Ovary (tissue), 9 donors: ENCODE data around the gene SVIL. TPM values are rescaled to one million over a fixed set of nuclear protein-coding genes. Genes with fewer than 3 reads are reported as not detected.

Experiments
- DNase-seq, 5 donors: peaks; one replicate each; pipeline ENCODE4 v3.0.0-alpha.2; 2019 to 2020
- H3K27ac ChIP-seq, 2 donors: fragments of 200-600 bp; one replicate each; pipeline versions ENCODE4 v1.5.1 to v1.8.0; 2019 to 2022
- H3K27me3 ChIP-seq: fragments of 200-600 bp; one replicate; pipeline ENCODE4 v1.8.0; 2022
- H3K36me3 ChIP-seq: fragments of 200-600 bp; sonication (generic); one replicate; pipeline ENCODE4 v1.5.1; 2019
- H3K4me1 ChIP-seq: one replicate; pipeline ENCODE4 v1.8.1; 2013; ENCODE audit warnings: mild to moderate bottlenecking, moderate library complexity; ENCODE audit not compliant: insufficient read depth
- H3K4me3 ChIP-seq: fragments of 200-600 bp; sonication (generic); one replicate; pipeline ENCODE4 v1.5.1; 2017
- H3K9me3 ChIP-seq, 2 donors: fragments of 200-600 bp in 1 of 2; sonication (generic) in 1 of 2; one replicate each; pipeline versions ENCODE4 v1.5.1 to v1.8.1; 2013 to 2019; ENCODE audit warnings: mild to moderate bottlenecking in 1 of 2, moderate library complexity in 1 of 2
- EP300 ChIP-seq: sonication (generic); formaldehyde crosslinking; IDR thresholded peaks from one replicate; pipeline ENCODE4 v1.6.1; 2017; ENCODE audit warnings: antibody characterized with exemption
- POLR2A ChIP-seq: fragments of 450-650 bp; IDR thresholded peaks from one replicate; pipeline ENCODE4 v1.6.1; 2017; ENCODE audit warnings: antibody characterized with exemption, mild to moderate bottlenecking, moderate library complexity
- WGBS, 3 donors: extraction: QIAGEN DNeasy Blood & Tissue Kit in 1 of 3; methylation state at CpG; one replicate each; pipeline versions ENCODE4 v1.1.5 to v1.1.7; 2013 to 2017; 5-methylcytosine and 5-hydroxymethylcytosine counted together
- intact Hi-C, 4 donors: fragments of 100-400 bp; cut with DNase I; formaldehyde crosslinking; loops; one replicate each; pipeline versions ENCODE4 v1.11.0 to v1.15.1; 2022 to 2023
- polyA plus RNA-seq, 2 donors: library from polyadenylated mRNA; stranded (reverse); fragments of 200-250 nt in 1 of 2; fragments of 350-450 nt in 1 of 2; fragmentation: Illumina TruSeq in 1 of 2; extraction: RNeasy Lipid Tissue Mini Kit (QIAGEN cat#74804) in 1 of 2; gene quantifications; one replicate each; pipeline ENCODE4 v1.2.3, GENCODE V29; 2013 to 2014
- total RNA-seq, 7 donors: library from RNA; depleted of rRNA in 2 of 7; stranded (reverse); fragments of >200 nt in 2 of 7; fragmentation: NEBNext Ultra II Directional in 3 of 7; extraction: Animal tissue kit (Norgen Biotek cat#: 25700) in 3 of 7; gene quantifications; one replicate each; pipeline versions ENCODE4 v1.1.0 to v1.2.4, GENCODE V29; 2016 to 2023
- TF ChIP-seq, protein P1 (sequence below), 3 donors: fragments of 450-650 bp in 2 of 3; fragments of 200-600 bp in 1 of 3; IDR thresholded peaks; one replicate each; pipeline versions ENCODE4 v1.5.1 to v1.8.0; 2016 to 2022; ENCODE audit warnings: antibody characterized with exemption in 3 of 3, mild to moderate bottlenecking in 1 of 3
- donor health status: DM: no; HTN: no; CAD: no; lungs with moderate emphysema.
- donor health status: DM: no; HTN: no; CAD: no.
- donor health status: Bipolar disorder and iron deficiency.
- donor health status: DM: yes; HTN: yes; CAD: no.
- donor health status: DM: no; HTN: no; CAD: no.
- donor health status: DM: yes; HTN: yes; CAD: no.

SVIL gene
- total and polyA plus RNA-seq, 9 donors = 49.9 to 225 (median 139) TPM

DNA sequence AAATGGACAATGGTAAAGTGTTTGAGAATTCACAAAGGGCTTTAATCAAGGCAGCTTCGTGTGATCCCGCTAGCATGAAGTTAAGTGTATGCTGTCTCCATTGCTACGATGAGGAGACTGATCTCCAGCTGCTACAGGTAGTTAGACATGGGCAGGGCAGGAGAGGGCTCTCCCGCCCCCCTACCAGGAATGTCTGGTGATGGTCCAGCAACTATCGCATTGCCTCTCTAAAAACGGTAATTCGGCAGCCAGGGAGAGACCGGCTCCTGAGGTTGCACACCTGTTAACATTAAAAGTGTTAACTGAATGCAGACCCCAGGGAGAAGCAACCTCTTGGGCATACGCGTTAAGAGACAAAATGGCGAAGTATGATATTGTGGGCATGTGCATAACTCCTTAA is 37.9 kb downstream of the SVIL start:
- no peaks in the 10 kb centered on the region for H3K27me3 ChIP-seq
- DNase-seq = peak in 2 of 5 donors; percentile 12 to 13
- peak overlapping the region; percentile 63 to 85 for H3K27ac ChIP-seq
- WGBS, 3 donors = 85 to 90% (median 87%) methylated on average over 11 of the region's 11 CpGs
- TF ChIP-seq, protein P1, sequence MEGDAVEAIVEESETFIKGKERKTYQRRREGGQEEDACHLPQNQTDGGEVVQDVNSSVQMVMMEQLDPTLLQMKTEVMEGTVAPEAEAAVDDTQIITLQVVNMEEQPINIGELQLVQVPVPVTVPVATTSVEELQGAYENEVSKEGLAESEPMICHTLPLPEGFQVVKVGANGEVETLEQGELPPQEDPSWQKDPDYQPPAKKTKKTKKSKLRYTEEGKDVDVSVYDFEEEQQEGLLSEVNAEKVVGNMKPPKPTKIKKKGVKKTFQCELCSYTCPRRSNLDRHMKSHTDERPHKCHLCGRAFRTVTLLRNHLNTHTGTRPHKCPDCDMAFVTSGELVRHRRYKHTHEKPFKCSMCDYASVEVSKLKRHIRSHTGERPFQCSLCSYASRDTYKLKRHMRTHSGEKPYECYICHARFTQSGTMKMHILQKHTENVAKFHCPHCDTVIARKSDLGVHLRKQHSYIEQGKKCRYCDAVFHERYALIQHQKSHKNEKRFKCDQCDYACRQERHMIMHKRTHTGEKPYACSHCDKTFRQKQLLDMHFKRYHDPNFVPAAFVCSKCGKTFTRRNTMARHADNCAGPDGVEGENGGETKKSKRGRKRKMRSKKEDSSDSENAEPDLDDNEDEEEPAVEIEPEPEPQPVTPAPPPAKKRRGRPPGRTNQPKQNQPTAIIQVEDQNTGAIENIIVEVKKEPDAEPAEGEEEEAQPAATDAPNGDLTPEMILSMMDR (IDR thresholded peaks at IDR 0.05) = no peak
- TF ChIP-seq EP300 = no peak
- TF ChIP-seq POLR2A = no peak
- no peaks in the 10 kb centered on the region for H3K9me3 ChIP-seq
- H3K36me3 ChIP-seq = no peaks in the 10 kb centered on the region
- H3K4me3 ChIP-seq = no peak overlapping the region
- peaks cover 35% of the 10 kb centered on the region for H3K4me1 ChIP-seq
- intact Hi-C loops = loop anchor here in 1 of 4 donors (10.0 kb wide), 1 partner anchor 138 kb away; no protein-coding TSS in a partner anchor

DNA sequence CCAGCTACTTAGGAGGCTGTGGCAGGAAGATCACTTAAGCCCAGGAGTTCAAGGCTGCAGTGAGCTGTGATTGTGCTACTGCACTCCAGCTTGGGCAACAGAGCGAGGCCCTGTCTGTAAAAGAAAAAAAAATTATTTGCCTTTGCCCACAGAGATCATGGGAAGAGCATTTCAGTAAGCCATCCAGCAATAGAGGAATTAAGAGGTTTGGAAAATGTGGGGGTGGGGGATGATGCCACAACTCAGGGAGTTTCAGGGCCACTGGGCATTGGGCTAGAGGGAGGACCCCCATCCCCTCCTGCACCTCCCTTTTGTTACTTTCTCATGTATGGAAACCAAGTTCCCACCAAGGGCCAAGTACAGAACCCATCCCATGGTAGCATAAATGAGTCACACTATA is 38.4 kb downstream of the SVIL start:
- peaks cover 33% of the 10 kb centered on the region for H3K4me1 ChIP-seq
- TF ChIP-seq POLR2A = no peak
- TF ChIP-seq, protein P1 (IDR thresholded peaks at IDR 0.05) = no peak
- TF ChIP-seq EP300 = no peak
- intact Hi-C loops = loop anchor here in 1 of 4 donors (10.0 kb wide), 1 partner anchor 138 kb away; no protein-coding TSS in a partner anchor
- H3K27me3 ChIP-seq = no peaks in the 10 kb centered on the region
- peak overlapping the region in 1 of 2 donors; percentile 85 for H3K27ac ChIP-seq
- no peaks in the 10 kb centered on the region for H3K9me3 ChIP-seq
- H3K36me3 ChIP-seq = no peaks in the 10 kb centered on the region
- 94 to 100% (median 95%) methylated on average over 1 of the region's 1 CpG for WGBS, 3 donors
- no peak overlapping the region for H3K4me3 ChIP-seq
- peak in 1 of 5 donors; percentile 7 for DNase-seq

DNA sequence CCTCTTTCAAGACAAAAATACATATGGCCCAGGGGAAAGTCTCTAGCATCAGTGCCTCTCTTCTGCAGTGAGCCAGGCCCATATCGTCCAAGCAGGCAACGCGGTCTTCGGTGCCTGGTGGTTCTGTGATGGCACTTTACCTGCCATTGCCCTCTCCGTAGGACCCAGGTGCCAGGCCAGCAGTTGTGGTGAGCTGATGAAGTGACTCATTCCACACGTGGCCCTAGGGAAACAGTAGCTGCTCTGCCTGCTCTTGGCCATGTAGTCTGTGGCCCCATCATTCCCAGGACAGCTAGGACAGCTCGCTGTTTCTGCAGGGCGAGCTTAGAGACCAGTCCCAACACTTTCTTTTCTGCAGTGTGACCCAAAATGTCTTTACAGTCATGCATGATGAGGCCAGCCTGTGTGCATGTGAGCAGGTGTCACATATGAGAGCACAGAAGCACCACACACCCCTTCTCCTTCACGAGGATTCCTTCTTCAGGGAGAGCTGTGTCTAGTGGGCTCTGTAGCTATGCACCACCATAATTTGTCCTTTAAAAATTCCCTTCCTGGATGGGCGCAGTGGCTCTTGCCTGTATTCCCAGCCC is 39.0 kb downstream of the SVIL start:
- Histone ChIP-seq H3K36me3 (no peaks in the 10 kb centered on the region), H3K27ac (peak overlapping the region in 1 of 2 donors; percentile 31), H3K4me3 (no peak overlapping the region), H3K9me3 (no peaks in the 10 kb centered on the region), H3K4me1 (peaks cover 32% of the 10 kb centered on the region), H3K27me3 (no peaks in the 10 kb centered on the region)
- DNase-seq = peak in 1 of 5 donors; percentile 17
- intact Hi-C loops = loop anchor here in 1 of 4 donors (10.0 kb wide), 1 partner anchor 139 kb away; no protein-coding TSS in a partner anchor
- TF ChIP-seq, protein P1 (IDR thresholded peaks at IDR 0.05) = no peak
- TF ChIP-seq POLR2A = no peak
- no peak for TF ChIP-seq EP300
- WGBS, 3 donors = 83 to 89% (median 84%) methylated on average over 10 of the region's 10 CpGs

DNA sequence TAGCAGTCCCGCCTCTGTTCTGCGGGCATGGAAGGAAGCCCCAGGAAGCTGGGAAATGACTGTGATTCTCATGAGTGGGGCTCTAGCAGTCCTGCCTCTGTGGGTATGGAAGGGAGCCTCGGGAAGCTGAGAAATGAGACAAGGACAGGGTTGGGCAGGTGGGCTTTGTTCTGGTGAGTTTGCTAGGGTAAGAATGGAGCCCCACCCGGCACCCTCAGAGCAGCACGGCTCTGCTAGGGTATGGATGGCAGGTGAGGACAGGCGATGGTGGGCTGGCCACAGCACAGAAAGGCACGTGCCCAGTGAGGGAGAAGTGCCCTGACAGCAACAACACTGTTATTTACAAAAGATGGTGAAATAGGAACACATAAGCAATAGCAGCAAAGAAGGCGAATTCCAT is 39.6 kb downstream of the SVIL start:
- Histone ChIP-seq H3K36me3 (no peaks in the 10 kb centered on the region), H3K9me3 (no peaks in the 10 kb centered on the region), H3K4me1 (peaks cover 29% of the 10 kb centered on the region), H3K27ac (peak overlapping the region in 1 of 2 donors; percentile 31), H3K27me3 (no peaks in the 10 kb centered on the region), H3K4me3 (no peak overlapping the region)
- 51 to 65% (median 62%) methylated on average over 8 of the region's 8 CpGs for WGBS, 3 donors
- DNase-seq = no peak
- TF ChIP-seq EP300 = no peak
- TF ChIP-seq, protein P1 (IDR thresholded peaks at IDR 0.05) = no peak
- no peak for TF ChIP-seq POLR2A
- intact Hi-C loops = loop anchor here in 1 of 4 donors (10.0 kb wide), 1 partner anchor 140 kb away; no protein-coding TSS in a partner anchor
